Activated naive CD8-positive, alpha-beta T cell treated with anti-CD3 and anti-CD28 coated beads for 36 hours (primary cell): Measurements from ENCODE around the gene ZNF407. TPM values are rescaled to one million over a fixed set of nuclear protein-coding genes. Genes with fewer than 3 reads are reported as not detected.
"Not testable (repeated sequence)": the region's sequence is repeated elsewhere in the genome, so short reads cannot be mapped to it uniquely, and the experiment has no call there.

ENCODE experiments used
- DNase-seq: peaks from one replicate; pipeline ENCODE4 v3.0.0; 2021
- H3K27ac Mint-ChIP-seq: one replicate; pipeline ENCODE4 v1.8.0; 2022; ENCODE audit warnings: mild to moderate bottlenecking, moderate library complexity, mixed read lengths
- H3K27me3 Mint-ChIP-seq: one replicate; pipeline ENCODE4 v1.8.0; 2022; ENCODE audit warnings: mild to moderate bottlenecking, mixed read lengths
- H3K36me3 Mint-ChIP-seq: one replicate; pipeline ENCODE4 v1.8.0; 2021; ENCODE audit warnings: mild to moderate bottlenecking, mixed read lengths
- H3K4me1 Mint-ChIP-seq: one replicate; pipeline ENCODE4 v1.8.0; 2021; ENCODE audit warnings: mixed read lengths
- H3K4me3 Mint-ChIP-seq: one replicate; pipeline ENCODE4 v1.8.0; 2022; ENCODE audit warnings: mild to moderate bottlenecking, moderate library complexity, mixed read lengths
- H3K9me3 Mint-ChIP-seq: one replicate; pipeline ENCODE4 v1.8.0; 2022; ENCODE audit warnings: mixed read lengths
- total RNA-seq, 2 experiments: library from RNA; stranded (reverse); gene quantifications; one replicate each; pipeline ENCODE4 v1.2.3, GENCODE V29; 2021

Gene ZNF407, protein sequence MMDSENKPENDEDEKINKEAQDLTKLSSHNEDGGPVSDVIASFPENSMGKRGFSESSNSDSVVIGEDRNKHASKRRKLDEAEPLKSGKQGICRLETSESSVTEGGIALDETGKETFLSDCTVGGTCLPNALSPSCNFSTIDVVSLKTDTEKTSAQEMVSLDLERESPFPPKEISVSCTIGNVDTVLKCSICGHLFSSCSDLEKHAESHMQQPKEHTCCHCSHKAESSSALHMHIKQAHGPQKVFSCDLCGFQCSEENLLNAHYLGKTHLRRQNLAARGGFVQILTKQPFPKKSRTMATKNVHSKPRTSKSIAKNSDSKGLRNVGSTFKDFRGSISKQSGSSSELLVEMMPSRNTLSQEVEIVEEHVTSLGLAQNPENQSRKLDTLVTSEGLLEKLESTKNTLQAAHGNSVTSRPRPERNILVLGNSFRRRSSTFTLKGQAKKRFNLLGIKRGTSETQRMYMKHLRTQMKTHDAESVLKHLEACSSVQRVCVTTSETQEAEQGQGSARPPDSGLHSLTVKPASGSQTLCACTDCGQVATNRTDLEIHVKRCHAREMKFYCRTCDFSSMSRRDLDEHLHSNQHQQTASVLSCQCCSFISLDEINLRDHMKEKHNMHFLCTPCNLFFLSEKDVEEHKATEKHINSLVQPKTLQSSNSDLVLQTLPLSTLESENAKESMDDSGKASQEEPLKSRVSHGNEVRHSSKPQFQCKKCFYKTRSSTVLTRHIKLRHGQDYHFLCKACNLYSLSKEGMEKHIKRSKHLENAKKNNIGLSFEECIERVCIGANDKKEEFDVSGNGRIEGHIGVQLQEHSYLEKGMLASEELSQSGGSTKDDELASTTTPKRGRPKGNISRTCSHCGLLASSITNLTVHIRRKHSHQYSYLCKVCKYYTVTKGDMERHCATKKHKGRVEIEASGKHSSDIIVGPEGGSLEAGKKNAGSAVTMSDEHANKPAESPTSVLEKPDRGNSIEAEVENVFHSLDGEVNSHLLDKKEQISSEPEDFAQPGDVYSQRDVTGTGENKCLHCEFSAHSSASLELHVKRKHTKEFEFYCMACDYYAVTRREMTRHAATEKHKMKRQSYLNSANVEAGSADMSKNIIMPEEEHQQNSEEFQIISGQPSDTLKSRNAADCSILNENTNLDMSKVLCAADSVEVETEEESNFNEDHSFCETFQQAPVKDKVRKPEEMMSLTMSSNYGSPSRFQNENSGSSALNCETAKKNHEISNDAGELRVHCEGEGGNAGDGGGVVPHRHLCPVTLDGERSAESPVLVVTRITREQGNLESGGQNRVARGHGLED (N-terminal part only)
- total RNA-seq: 10 to 100 TPM in 1 of 2 experiments, 1 to 10 TPM in 1; 9.6 to 10.3 TPM

GRCh38 chr18:74597662-74598349 lies at the start of gene ZNF407:
Gene ZNF407, plus strand, starts transcription at chr18:74597870. Its CDS starts 33,150 bp downstream, at chr18:74631020.
- Mint-ChIP-seq H3K9me3 (peaks cover 2% of the 10 kb centered on the region), H3K27me3 (no peaks in the 10 kb centered on the region), H3K27ac (peak within 1 kb of the TSS; percentile 98), H3K36me3 (peaks cover 44% of the 10 kb centered on the region), H3K4me3 (peak within 1 kb of the TSS; percentile 95), H3K4me1 (peaks cover 48% of the 10 kb centered on the region)
- peak; percentile 83 for DNase-seq

GRCh38 chr18:74549591-74550104 lies 48.0 kb upstream of the ZNF407 start:
- H3K27me3 Mint-ChIP-seq: no peaks in the 10 kb centered on the region
- peaks cover 12% of the 10 kb centered on the region for H3K9me3 Mint-ChIP-seq
- no peaks in the 10 kb centered on the region for H3K4me1 Mint-ChIP-seq
- H3K4me3 Mint-ChIP-seq: no peak overlapping the region
- no peaks in the 10 kb centered on the region for H3K36me3 Mint-ChIP-seq
- DNase-seq: no peak
- H3K27ac Mint-ChIP-seq: no peak overlapping the region

- H3K4me1 Mint-ChIP-seq: no peaks in the 10 kb centered on the region
- no peaks in the 10 kb centered on the region for H3K27me3 Mint-ChIP-seq
- no peak overlapping the region for H3K4me3 Mint-ChIP-seq
- no peaks in the 10 kb centered on the region for H3K36me3 Mint-ChIP-seq
- DNase-seq: no peak
- no peak overlapping the region for H3K27ac Mint-ChIP-seq
- H3K9me3 Mint-ChIP-seq: peaks cover 12% of the 10 kb centered on the region
Observed at GRCh38 chr18:74550886-74551285, 46.8 kb upstream of the ZNF407 start.

DNA sequence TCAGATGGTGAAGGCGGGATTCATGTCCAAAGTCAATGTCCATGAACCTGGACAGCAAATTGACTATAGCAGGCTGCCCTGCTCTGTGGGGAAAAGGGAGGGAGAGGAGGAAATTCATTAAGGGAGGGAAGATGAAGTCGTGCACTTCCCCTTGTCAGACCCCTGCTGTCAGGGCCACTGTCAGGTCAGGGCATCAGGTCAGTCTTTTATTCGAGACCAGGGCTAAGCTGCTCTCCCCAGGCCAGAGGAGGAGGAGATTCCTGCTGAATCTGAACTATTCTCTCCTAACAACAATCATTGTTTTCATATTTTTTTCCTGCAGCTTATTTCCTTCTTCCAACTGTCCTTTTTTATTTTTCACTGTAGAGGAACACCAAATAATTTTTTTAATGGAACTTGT lies 46.2 kb upstream of the ZNF407 start:
- no peaks in the 10 kb centered on the region for H3K4me1 Mint-ChIP-seq

GRCh38 chr18:74551936-74552555 lies 45.6 kb upstream of the ZNF407 start:
- Mint-ChIP-seq H3K9me3 (peaks cover 12% of the 10 kb centered on the region), H3K36me3 (no peaks in the 10 kb centered on the region), H3K27me3 (no peaks in the 10 kb centered on the region), H3K27ac (no peak overlapping the region), H3K4me3 (no peak overlapping the region), H3K4me1 (no peaks in the 10 kb centered on the region)
- peak; percentile 63 for DNase-seq

More for the DNA sequence above, 46.2 kb upstream of the ZNF407 start:
- Mint-ChIP-seq H3K36me3 (no peaks in the 10 kb centered on the region), H3K27me3 (no peaks in the 10 kb centered on the region), H3K27ac (peak overlapping the region; percentile 7), H3K9me3 (peaks cover 12% of the 10 kb centered on the region), H3K4me3 (no peak overlapping the region)
- DNase-seq: no peak

GRCh38 chr18:74556126-74556525 lies 41.5 kb upstream of the ZNF407 start:
- no peaks in the 10 kb centered on the region for H3K27me3 Mint-ChIP-seq
- H3K9me3 Mint-ChIP-seq: no peaks in the 10 kb centered on the region
- no peak for DNase-seq
- no peak overlapping the region for H3K27ac Mint-ChIP-seq
- no peaks in the 10 kb centered on the region for H3K36me3 Mint-ChIP-seq
- H3K4me1 Mint-ChIP-seq: no peaks in the 10 kb centered on the region
- no peak overlapping the region for H3K4me3 Mint-ChIP-seq

DNA sequence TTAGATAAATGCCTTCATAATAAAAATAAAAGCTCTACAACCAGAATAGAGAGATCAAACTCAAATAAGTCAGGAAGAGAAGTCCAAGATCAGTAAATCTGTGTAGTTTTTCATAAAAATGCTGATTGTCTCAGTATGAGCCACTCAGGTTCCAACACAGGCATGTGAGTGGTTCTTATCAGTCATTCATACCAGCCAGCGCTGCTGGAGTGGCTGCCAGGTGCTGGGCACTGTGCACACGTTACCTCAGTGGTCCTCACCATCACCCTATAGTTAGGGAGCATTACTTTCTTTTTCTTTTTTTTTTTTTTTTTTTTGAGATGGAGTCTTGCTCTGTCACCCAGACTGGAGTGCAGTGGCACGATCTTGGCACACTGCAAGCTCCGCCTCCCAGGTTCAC lies 39.6 kb upstream of the ZNF407 start:
- Mint-ChIP-seq H3K27ac (no peak overlapping the region), H3K4me3 (no peak overlapping the region), H3K4me1 (no peaks in the 10 kb centered on the region), H3K36me3 (no peaks in the 10 kb centered on the region), H3K9me3 (no peaks in the 10 kb centered on the region), H3K27me3 (no peaks in the 10 kb centered on the region)
- no peak for DNase-seq

- Mint-ChIP-seq H3K27ac (no peak overlapping the region), H3K4me1 (no peaks in the 10 kb centered on the region), H3K27me3 (no peaks in the 10 kb centered on the region), H3K4me3 (no peak overlapping the region), H3K36me3 (peaks cover 6% of the 10 kb centered on the region), H3K9me3 (peaks cover 10% of the 10 kb centered on the region)
- DNase-seq: no peak
Observed at GRCh38 chr18:74562131-74562730, 35.4 kb upstream of the ZNF407 start.

GRCh38 chr18:74562775-74563174 lies 34.9 kb upstream of the ZNF407 start:
- no peaks in the 10 kb centered on the region for H3K4me1 Mint-ChIP-seq

DNA sequence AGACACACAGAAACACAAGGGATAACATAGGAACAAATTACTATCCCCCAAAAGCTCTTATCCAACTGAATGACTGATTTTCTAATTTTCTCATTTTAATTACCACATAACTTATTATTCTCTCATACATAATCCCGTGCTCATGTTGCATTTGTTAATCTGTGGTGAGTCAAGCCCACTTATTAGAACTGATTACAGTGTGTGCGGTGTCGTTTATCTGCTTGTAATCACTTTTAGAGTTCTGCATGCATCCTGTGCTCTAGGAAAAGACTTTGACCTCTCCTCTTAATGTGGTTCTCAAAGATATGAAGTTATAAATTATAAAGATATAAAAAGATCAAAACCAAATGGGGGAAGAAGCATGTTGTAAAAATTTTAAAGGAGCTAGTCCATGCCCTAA lies 33.7 kb upstream of the ZNF407 start:
- Mint-ChIP-seq H3K9me3 (peaks cover 12% of the 10 kb centered on the region), H3K27ac (no peak overlapping the region), H3K4me3 (no peak overlapping the region), H3K36me3 (peaks cover 9% of the 10 kb centered on the region), H3K27me3 (peaks cover 9% of the 10 kb centered on the region), H3K4me1 (no peaks in the 10 kb centered on the region)
- DNase-seq: no peak

More at GRCh38 chr18:74562775-74563174, 34.9 kb upstream of the ZNF407 start:
- Mint-ChIP-seq H3K36me3 (peaks cover 9% of the 10 kb centered on the region), H3K27ac (no peak overlapping the region), H3K4me3 (no peak overlapping the region), H3K9me3 (peaks cover 12% of the 10 kb centered on the region), H3K27me3 (no peaks in the 10 kb centered on the region)
- no peak for DNase-seq

DNA sequence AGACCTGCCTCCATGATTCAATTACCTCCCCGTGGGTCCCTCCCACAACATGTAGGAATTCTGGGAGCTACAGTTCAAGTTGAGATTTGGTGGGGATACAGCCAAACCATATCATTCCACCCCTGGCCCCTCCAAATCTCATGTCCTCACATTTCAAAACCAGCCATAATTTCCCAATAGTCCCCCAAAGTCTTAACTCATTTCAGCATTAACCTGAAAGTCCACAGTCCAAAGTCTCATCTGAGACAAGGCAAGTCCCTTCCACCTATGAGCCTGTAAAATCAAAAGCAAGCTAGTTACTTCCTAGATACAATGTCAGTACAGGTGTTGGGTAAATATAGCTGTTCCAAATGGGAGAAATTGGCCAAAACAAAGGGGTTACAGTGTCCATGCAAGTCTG lies 32.5 kb upstream of the ZNF407 start:
- not testable (repeated sequence) for H3K4me3 Mint-ChIP-seq, H3K4me1 Mint-ChIP-seq, H3K36me3 Mint-ChIP-seq, H3K27ac Mint-ChIP-seq, DNase-seq
- peaks cover 13% of the 10 kb centered on the region for H3K27me3 Mint-ChIP-seq
- H3K9me3 Mint-ChIP-seq: peaks cover 12% of the 10 kb centered on the region

GRCh38 chr18:74565993-74566392 lies 31.7 kb upstream of the ZNF407 start:
- not testable (repeated sequence) for H3K4me1 Mint-ChIP-seq, H3K27ac Mint-ChIP-seq, H3K36me3 Mint-ChIP-seq, H3K4me3 Mint-ChIP-seq, DNase-seq
- peaks cover 13% of the 10 kb centered on the region for H3K27me3 Mint-ChIP-seq
- H3K9me3 Mint-ChIP-seq: peaks cover 12% of the 10 kb centered on the region

DNA sequence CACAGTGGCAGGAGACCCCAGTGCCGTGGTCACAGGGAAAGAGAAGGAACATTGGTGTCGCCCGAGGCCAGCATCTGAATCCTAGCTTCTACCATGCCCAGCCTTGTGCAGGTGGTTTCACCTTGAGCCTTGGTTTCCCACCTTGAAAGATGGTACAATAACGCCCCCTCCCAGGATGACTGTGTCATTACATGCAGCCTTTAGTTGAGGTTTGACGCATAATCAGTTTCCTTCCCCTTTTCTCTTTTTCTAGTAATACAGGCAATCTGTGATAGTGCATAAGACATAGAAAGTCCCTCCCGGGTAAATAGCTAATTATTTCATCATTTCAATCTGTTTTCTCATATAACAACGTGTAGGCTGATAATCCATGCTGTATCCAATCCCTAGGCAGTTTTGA lies 29.8 kb upstream of the ZNF407 start:
- peaks cover 9% of the 10 kb centered on the region for H3K36me3 Mint-ChIP-seq
- no peak for DNase-seq
- no peak overlapping the region for H3K4me3 Mint-ChIP-seq
- H3K27me3 Mint-ChIP-seq: peaks cover 13% of the 10 kb centered on the region
- peaks cover 12% of the 10 kb centered on the region for H3K9me3 Mint-ChIP-seq
- H3K4me1 Mint-ChIP-seq: no peaks in the 10 kb centered on the region
- no peak overlapping the region for H3K27ac Mint-ChIP-seq
